GM18519 (cell line): ENCODE data around the gene PLAAT3.
"Not testable (repeated sequence)": the region's sequence is repeated elsewhere in the genome, so short reads cannot be mapped to it uniquely, and the experiment has no call there.

Experiments used
- ATAC-seq: cut with Tn5 transposase; IDR thresholded peaks from one replicate; pipeline ENCODE4 v1.9.1; 2021; ENCODE audit warnings: mild to moderate bottlenecking, moderate library complexity; ENCODE audit not compliant: unreplicated experiment, low FRiP score

The PLAAT3 gene

GRCh38 chr11:63572026-63572688 is 42.1 kb downstream of the PLAAT3 start:
- ATAC-seq: no peak

GRCh38 chr11:63569570-63569969 is 44.7 kb downstream of the PLAAT3 start:
- ATAC-seq: no peak

GRCh38 chr11:63567044-63567840 is 47.0 kb downstream of the PLAAT3 start:
- ATAC-seq: peak; percentile 64

- ATAC-seq: no peak
Observed at GRCh38 chr11:63564784-63565350, 49.4 kb downstream of the PLAAT3 start.

GRCh38 chr11:63564056-63564774 is 50.0 kb downstream of the PLAAT3 start:
- ATAC-seq: peak; percentile 47

- ATAC-seq: no peak
Observed at GRCh38 chr11:63563201-63564055, 50.8 kb downstream of the PLAAT3 start, which contains the start of gene PLAAT2. Gene PLAAT2 (minus strand): TSS chr11:63563379. CDS start chr11:63563324, 55 bp downstream.

- no peak for ATAC-seq
Observed at GRCh38 chr11:63560506-63561180, 53.6 kb downstream of the PLAAT3 start.

- no peak for ATAC-seq
Observed at GRCh38 chr11:63558459-63559157, 55.6 kb downstream of the PLAAT3 start.

- no peak for ATAC-seq
Observed at GRCh38 chr11:63557570-63557969, 56.7 kb downstream of the PLAAT3 start.

- ATAC-seq: no peak
Observed at GRCh38 chr11:63556404-63557013, 57.7 kb downstream of the PLAAT3 start.

GRCh38 chr11:63554877-63555223 is 59.4 kb downstream of the PLAAT3 start:
- ATAC-seq: no peak

- ATAC-seq: peak; percentile 61
Observed at GRCh38 chr11:63553759-63554158, 60.5 kb downstream of the PLAAT3 start.

- no peak for ATAC-seq
Observed at GRCh38 chr11:63552921-63553320, 61.3 kb downstream of the PLAAT3 start.

- ATAC-seq: no peak
Observed at GRCh38 chr11:63551889-63552266, 62.4 kb downstream of the PLAAT3 start.

GRCh38 chr11:63551091-63551888 is 62.9 kb downstream of the PLAAT3 start:
- no peak for ATAC-seq

GRCh38 chr11:63550156-63550700 is 64.0 kb downstream of the PLAAT3 start:
- not testable (repeated sequence) for ATAC-seq

- ATAC-seq: no peak
Observed at GRCh38 chr11:63549411-63549810, 64.8 kb downstream of the PLAAT3 start.
